ENCODE results near the gene TCF7L1. TPM values are rescaled to one million over a fixed set of nuclear protein-coding genes. Genes with fewer than 3 reads are reported as not detected.
"Not testable (repeated sequence)": the region's sequence is repeated elsewhere in the genome, so short reads cannot be mapped to it uniquely, and the experiment has no call there.

The TCF7L1 gene, protein sequence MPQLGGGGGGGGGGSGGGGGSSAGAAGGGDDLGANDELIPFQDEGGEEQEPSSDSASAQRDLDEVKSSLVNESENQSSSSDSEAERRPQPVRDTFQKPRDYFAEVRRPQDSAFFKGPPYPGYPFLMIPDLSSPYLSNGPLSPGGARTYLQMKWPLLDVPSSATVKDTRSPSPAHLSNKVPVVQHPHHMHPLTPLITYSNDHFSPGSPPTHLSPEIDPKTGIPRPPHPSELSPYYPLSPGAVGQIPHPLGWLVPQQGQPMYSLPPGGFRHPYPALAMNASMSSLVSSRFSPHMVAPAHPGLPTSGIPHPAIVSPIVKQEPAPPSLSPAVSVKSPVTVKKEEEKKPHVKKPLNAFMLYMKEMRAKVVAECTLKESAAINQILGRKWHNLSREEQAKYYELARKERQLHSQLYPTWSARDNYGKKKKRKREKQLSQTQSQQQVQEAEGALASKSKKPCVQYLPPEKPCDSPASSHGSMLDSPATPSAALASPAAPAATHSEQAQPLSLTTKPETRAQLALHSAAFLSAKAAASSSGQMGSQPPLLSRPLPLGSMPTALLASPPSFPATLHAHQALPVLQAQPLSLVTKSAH
- polyA plus RNA-seq (2014; cell fraction: cytosol; rRNA removed) = 0.27 TPM in 1 of 2 replicates, not detected in the other
- polyA plus RNA-seq (2014; cell fraction: nucleus; rRNA removed) = 0.40 TPM in 1 of 2 replicates, not detected in the other

DNA sequence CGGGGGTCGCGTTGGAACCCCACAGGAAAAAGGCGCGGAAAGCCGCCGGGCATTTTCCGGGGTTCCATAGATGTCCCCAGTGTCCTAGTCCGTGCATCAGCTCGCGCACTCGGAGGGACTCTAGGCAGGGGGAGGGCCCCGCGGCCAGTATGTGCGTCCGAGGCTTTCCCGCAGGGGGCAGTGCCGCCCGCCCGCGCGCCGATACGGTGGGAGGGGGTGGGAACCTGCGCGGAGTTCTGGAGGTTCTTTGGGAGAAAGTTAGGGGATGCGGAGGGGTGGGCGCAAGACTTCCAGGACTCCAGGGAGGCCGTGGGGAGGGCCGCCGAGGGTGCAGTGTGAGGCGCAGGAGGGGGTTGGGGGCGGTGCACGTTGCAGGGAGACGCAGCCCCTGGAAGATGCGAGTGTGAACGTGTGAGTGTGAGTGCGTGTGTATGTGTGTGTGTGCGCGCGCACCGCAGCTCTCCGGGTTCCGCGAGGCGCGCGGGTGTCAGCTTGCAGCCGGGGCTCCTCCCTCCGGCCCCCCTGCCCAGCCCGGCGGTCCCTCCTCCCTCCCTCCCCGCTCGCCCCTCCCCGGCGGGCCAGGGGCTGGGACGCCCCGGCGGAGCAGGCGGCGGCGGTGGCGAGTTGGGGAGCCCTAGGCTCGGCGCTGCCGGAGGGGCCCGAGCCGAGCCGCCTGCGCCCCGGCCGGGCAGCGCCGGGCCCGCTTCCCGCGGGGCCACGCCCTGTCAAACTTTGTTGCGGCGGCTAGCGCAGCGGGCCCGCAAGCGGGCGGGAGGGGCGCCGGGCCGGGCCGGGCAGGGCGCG, at the start of gene TCF7L1:
TSS of gene TCF7L1 (plus strand) at position 559 of the 804 bp plus-strand sequence. CDS start 293 bp downstream, outside the sequence.
- peak; percentile 63 for DNase-seq (ENCODE audit: low spot score)

DNA sequence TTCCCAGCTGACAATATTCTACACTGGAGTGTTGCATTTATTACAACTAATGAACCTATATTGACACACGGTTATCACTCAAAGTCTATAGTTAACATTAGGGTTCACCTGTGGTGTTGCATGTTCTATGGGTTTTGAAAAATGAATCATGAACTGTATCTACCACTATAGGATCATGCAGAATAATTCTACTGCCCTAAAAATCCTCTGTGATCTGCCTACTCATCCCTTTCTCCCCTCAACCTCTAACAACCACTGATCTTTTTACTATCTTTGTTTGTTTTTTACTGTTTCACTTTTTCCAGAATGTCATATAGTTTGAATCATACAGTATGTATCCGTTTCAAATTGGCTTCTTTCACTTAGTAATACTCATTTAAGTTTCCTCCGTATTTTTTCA, 47.6 kb upstream of the TCF7L1 start:
- DNase-seq (ENCODE audit: low spot score) = no peak

DNA sequence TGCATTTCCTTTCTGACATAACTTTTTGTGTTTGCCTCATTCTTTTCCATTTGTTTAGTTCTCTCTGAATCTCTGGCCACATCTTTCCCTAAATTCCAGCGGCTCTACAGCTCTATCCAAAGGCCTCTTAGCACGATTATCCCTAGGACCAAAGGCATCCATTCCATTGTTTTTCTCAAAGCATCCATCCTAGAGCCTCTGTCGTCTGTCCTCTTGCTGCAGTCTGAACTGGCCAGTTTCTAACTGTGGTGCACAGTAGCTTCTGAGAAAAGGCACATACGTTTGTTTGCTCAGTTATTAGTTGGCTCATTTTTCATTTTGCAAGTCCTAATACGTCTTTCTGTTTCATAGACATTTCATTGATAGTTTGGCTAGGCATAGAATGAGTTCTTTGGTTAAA, 45.7 kb upstream of the TCF7L1 start:
- no peak for DNase-seq (ENCODE audit: low spot score)

DNA sequence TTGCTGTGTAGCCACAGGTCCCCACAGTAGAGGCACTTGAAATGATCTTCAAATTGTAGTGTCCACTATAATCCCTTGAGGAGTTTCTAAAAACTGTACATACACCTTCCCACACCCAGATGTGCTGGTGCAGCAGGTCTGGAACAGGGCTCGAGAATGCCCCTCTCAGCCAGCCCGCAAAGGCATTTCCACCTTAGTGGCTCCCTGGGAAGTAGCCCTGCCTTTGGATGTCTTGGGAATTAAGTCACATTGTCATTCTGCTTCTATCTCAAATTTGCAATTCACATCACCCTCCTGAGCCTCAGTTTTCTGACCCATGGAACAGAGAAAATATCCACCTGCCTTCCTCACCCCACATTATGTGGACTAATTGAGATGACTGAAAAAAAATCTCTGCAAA, 44.3 kb upstream of the TCF7L1 start:
- no peak for DNase-seq (ENCODE audit: low spot score)

DNA sequence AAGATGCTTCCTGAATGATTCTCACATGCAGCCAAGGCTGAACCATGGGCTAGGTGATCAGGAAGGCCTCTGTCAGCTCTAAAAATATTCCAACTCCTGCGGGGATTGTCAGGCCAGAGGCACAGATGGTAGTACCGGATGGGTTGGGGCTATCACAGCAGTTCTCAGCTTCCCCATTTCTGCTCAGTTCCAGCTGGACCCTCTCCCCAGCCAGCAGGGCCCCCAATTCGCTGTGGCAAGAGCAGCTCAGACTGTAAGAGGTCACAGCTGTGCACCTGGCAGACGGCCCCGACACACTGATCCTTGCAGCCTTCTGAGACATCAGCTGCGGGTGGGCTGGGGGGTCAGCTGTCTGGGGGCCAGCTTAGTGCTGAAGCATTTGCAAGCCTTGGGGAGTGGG, 43.6 kb upstream of the TCF7L1 start:
- no peak for DNase-seq (ENCODE audit: low spot score)

DNA sequence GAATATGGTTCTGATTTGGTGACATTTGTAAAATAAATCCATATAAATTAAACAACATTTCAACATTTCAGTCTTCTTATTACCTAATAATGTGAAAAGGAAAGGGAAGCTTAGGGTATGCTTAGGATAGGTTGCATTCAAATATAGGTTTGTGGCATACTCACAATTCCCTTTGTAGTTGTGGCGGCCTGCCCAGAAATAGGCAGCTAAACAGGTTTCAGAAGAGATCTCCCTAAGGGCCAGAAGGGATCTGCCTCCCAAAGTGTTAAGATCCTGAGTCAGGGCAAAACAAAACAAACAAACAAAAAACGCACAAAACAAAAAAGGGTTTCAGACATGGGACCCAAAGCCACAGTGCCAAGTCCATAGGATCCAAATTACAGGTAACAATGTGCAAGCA, 41.4 kb upstream of the TCF7L1 start:
- DNase-seq (ENCODE audit: low spot score) = no peak

DNA sequence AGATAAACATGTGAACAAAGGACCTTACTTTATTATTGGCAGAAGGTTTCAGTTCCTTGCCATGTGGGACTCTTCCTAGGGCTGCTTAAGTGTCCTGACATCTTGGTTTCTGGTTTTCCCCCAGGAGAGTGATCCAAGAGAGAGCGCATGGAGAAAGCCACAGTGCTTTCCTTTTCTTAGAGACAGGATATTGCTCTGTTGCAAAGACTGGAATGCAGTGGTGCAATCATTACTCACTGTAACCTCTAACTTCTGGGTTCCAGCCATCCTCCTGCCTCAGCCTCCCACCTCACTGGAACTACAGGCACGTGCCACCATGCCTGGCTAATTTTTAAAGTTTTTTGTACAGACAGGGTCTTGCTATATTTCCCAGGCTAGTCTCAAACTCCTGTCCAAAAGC, 38.1 kb upstream of the TCF7L1 start:
- no peak for DNase-seq (ENCODE audit: low spot score)

DNA sequence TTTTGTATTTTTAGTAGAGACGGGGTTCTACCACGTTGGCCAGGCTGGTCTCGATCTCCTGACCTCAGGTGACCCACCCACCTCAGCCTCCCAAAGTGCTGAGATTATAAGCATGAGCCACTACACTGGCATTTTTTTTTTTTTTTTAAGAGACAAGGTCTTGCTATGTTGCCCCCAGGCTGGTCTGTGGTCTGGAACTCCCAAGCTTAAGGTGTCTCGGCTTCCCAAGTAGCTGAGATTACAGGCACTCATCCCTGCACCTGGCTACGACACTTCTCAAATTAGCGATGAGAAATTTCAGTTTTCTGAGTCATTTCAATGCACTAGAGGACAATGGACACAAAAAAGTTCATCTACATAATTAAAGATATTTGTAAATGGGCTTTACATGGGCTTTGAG, 36.6 kb upstream of the TCF7L1 start:
- no peak for DNase-seq (ENCODE audit: low spot score)

DNA sequence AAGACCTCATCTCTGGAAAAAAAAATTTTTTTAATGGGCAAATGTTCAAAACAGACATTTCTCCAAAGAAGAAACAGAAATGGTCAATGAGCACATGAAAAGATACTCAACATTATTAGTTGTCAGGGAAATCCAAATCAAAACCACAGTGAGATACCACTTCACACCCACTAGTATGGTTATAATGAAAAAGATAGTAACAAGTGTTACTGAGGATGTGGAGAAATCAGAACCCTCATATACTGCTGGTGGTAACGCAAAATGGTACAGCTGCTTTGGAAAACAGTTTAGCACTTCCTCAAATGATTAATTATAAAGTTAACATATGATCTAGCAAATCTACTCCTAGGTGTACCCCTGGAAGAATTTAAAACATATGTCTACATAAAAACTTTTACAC, 29.0 kb upstream of the TCF7L1 start:
- no peak for DNase-seq (ENCODE audit: low spot score)

DNA sequence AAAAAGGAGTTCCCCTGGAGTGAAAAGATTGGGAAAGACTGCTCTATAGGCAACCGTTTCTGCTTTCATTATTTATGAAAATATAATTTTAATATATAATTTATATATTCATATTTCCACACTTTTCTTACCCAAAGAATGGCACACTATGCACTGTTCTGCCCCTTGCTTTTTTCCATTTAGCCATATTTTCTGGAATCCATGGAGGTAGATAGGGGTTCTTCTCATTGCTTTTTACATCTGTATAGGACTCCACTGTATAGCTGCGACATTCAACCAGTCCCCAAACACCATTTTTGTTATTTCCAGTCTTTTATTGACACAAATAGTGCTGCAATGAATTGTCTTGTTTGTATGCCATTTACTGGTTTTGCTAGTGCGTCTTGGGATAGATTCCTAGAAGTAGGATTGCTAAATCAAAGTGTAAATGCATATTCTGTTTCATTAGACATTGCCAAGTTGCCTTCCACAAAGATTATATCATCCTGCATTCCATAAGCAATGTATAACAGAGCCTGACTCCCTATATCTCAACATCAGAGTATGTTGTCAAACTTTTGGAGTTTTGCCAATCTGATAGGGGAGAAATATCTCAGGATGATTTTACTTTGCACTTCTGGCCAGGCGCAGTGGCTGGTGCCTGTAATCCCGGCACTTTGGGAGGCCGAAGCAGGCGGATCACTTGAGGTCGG, 26.6 kb upstream of the TCF7L1 start:
- DNase-seq (ENCODE audit: low spot score) = peak; percentile 31

DNA sequence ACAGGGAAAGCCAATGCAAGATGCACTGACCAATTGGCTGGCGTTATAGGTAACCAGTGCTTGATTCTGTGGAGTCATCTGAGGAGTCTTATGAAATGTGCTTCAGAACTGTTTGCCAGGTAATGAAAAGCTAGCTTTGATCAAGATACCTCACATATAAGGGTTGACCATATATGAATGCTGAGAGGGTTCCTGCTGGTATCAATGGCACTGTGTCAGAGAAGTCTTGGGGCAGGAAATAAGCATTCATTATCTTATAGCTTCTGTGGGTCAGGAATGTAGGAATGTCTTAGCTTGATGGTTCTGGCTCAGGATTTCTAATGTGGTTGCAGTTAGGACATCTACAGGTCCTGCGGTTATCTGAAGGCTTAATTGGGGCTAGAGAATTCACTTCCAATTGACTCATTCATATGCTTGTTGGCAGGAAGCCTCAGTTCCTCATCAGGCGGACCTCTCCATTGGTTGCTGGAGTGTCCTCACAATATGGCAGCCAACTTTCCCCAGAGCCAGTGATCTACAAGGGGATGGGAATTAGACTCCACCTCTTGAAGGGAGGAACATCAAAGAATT, 22.1 kb upstream of the TCF7L1 start:
- no peak for DNase-seq (ENCODE audit: low spot score)

DNA sequence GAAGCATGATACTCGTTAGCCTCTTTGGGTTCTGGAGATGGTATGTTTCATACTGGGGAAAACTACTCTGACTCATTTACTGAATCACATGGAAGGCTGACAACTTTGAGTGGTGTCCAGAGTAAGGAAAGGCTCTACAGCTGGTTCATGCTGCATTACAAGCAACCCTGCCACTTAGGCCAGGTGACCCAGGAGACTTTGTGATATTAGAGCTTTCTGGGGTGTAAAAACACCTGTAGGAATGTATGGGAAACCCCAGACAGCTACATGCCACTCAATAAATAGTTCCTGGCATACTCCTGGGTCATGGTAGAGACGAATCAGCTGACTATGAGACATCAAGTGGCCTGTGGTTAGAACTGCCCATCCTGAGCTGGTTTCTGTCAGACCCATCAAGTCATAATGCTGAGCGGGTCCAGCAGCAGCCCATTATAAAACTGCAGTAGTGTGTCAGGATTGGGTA, 21.3 kb upstream of the TCF7L1 start:
- DNase-seq (ENCODE audit: low spot score) = no peak

DNA sequence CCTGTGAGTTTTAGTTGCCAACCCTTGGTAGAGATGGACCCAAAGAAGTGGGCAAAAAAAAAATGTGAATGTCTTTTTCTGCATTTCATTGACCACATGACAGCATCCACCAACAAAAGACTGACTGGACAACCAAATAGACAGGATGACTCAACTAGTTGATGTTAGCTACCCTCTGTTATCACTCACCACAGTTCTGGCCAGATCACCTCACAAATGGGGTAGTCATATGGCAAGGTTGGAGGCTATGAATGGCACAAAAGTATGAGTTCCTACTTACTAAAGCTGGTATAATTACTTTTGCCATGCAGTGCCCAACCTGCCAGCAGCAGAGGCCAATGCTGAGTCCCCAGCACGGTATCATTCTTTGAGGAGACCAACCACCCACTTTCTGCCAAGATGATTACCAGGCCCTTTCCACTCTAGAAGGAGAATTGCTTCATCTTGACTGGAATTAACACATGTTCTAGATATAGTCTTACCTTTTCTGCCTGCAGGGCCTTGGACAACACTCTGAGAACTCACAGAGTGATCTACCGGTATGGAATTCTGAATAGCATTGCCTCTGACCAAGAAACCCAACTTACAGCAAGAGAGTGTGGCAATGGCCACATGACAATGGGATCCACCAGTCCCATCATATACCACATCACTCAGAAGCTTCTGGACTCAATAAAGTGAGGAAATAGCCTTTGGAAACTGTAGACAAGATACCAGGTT, 20.1 kb upstream of the TCF7L1 start:
- no peak for DNase-seq (ENCODE audit: low spot score)

DNA sequence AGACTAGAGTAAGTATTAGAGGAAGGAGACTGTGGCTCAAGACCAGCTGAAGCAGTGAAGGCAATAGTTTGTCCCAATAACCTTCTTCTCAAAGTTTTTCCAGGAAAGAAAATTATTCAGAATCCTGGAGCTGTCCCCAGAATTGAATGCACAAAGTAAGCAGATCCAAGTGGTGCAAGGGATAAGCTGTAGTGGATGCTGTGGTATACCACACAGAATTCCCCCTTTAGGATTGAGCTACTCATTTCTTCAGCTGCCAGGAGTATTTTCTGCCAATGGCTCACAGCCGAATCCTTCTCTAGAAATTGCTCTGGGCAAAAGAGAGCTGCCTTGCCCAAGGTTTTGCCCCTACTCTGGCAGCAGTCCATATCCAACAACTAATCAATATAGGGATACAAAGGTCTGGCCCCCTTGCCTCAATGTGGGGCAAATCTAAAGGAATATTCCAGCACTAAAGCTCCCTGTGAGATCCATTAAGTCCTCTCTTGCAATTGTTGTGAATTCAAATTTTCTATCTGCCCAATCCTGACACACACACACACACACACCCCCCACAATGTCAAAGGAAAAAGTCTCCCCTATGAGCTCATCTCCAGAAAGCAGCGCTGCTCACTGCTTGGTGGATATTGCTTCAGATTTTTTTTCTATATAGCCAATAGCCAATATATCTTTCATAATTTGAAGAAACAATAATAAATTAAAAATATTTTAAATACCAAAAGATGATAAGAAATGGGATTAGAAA, 18.4 kb upstream of the TCF7L1 start:
- DNase-seq (ENCODE audit: low spot score) = no peak

DNA sequence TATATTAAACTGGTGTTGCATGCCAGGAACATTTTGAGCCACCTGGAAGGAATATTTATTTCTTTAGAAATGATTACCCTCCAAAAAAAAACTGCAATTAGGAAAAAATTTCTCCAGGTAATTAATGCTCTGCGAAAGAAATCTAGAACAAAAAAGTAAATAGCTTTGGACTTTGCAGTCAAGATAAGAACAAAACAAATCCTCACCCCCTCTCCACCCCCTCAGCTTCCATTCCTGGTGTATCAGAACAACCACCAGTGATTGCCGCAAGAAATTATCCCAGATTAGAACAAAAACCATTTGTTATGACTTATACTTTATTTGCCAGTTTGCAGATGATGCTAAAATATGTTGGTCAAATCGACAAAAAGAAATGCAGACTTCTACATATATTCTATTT, 17.0 kb upstream of the TCF7L1 start:
- no peak for DNase-seq (ENCODE audit: low spot score)

DNA sequence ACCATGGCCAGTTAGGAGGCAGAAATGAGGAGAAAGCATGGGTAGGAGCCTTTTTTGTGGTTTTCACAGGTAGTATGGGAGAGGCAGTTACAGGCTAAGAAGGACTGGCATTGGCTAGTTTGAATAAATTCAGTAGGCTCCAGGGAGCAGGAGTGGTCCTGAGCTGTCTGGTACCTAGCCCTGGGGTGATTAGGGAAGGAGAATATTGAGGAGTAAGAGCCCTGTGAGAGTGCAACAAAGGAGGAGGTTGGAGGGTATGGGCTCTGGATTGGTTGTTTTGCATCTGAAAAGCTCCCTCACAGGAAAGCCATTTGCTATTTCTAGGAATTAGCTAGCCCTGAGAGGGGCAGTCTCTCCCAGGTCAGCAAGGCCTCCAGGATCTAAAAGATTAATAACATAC, 13.3 kb upstream of the TCF7L1 start:
- no peak for DNase-seq (ENCODE audit: low spot score)

DNA sequence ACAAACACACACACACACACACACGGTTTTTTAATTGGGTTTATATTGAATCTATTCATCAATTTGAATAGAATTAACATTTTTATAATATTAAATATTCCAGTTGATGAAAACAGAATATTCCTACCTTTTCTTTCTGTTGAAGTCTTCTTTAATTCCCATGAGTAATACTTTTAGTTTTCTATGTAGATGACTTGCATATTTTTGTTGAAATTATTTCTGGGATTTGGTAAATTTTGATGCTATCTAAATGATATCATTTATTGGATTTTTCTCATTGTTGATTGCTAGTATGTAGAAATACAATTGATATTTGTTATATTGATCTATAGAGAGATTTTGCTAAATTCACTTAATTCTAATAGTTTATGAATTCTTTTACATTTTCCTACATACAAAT, 12.8 kb upstream of the TCF7L1 start:
- DNase-seq (ENCODE audit: low spot score) = no peak

DNA sequence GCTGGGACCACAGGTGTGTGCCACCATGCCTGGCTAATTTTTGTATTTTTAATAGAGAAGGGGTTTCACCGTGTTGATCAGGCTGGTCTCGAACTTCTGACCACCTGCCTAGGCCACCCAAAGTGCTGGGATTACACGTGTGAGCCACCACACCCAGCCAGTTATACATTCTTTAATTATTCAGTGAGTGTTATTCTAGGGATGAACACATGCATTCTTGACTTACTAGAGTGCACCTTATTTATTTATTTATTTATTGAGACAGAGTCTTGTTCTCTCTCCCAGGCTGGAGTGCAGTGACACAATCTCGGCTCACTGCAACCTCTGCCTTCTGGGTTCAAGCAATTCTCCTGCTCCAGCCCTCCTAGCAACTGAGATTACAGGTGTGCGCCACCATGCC, 6.7 kb upstream of the TCF7L1 start:
- not testable (repeated sequence) for DNase-seq (ENCODE audit: low spot score)

DNA sequence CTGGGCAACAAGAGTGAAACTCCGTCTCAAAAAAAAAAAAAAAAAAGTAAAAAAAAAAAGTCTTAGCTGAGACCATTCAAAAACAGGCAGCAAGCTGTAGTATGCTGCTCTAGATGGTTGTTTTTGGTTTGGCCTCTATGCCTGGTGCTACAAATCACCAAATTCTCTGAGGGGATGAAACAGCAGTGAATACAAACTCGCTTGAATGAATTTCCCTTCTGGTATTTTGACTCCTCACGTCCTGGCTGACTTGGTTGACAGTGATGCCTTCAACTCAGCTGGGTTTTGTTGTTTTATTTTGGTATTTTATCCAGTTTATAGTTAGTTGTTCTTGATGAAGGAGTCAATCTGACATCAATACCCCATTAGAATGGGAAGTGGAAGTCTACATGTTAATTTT, 3.3 kb upstream of the TCF7L1 start:
- no peak for DNase-seq (ENCODE audit: low spot score)

DNA sequence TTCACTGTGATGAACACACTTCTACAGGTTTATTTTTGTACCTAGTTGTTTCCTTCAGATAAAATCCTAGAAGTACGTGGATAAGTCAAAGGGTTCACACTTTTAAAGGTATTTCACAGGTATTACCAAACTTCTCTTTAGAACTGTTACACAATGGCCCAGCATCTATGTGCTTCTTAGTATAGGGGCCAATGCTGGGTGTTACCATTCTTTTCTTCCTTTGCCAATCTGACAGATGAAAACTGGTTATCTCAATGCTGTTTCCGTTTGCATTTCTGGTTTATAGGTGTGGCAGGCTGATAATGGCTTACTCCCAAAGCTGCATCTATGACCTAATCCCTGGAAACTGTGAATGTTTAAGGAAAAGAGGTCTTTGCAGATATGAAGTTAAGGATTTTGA, 2.8 kb upstream of the TCF7L1 start:
- DNase-seq (ENCODE audit: low spot score) = no peak

Measured in SK-N-DZ (cell line).